NCI-H2029 (cell line): ENCODE data around the gene PRSS27.

Experiments used
- DNase-seq: peaks from one replicate; lab custom pipeline; 2025; lab: John Stamatoyannopoulos, UW

PRSS27 gene

DNA sequence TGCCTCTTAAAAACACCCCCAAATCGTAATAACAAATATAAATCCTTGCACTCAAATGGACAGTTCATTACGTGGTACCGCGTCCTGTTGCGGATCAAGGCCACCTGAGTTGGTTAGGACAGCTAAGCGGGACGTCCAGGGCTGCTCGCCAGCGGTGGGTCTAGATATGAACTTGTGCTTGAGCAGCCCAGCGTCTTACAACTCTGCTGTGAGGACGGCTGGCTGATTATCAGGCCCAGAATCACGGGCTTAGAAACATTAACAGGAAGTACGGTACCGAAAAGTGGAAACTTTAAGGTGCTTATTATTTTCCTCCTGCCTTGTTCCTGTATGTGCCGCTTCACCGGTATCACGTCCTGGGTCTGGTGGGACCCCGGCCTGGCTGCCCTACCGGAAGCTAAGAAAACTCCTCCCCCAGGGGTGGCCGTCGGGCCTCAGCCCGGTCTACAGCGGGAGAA is 31.6 kb upstream of the PRSS27 start:
- DNase-seq: peak; percentile 60

DNA sequence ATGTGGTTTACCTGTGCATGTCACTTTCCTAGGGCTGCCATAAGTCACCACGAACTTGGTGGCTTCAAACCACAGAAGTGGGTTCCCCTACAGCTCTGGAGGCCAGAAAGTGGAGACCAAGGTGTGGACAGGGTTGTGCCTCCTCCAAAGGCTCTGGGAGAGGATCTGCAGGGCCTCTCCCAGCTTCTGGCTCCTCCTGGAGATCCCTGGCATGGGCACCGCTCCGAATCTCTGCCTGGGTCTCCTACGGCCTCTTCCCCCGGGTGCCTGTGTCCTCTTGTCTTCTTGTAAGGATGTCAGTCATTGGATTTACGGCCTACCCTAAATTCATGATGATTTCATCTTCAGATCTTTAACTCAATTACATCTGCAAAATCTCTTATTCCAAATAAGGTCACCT is 29.9 kb upstream of the PRSS27 start:
- DNase-seq: no peak

DNA sequence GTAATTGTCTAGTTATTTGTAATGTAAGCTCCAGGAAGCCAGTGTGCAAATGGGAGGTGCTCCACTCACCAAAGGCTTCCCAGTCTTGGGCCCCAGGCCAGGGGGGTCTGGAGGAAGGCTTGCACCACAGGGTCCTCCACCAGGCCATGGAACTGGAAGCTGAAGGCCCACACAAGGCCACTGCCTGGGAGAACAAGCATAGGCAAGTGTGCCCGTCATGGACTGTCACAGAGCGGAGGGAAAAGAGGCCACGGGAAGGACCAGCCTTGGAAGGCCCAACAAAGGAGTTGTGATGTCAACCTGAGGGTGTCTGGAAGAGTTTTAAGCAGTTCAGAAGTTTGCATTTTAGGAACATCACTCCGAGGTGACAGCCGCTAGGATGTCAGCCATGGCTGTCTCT is 29.5 kb upstream of the PRSS27 start:
- DNase-seq: peak; percentile 65

DNA sequence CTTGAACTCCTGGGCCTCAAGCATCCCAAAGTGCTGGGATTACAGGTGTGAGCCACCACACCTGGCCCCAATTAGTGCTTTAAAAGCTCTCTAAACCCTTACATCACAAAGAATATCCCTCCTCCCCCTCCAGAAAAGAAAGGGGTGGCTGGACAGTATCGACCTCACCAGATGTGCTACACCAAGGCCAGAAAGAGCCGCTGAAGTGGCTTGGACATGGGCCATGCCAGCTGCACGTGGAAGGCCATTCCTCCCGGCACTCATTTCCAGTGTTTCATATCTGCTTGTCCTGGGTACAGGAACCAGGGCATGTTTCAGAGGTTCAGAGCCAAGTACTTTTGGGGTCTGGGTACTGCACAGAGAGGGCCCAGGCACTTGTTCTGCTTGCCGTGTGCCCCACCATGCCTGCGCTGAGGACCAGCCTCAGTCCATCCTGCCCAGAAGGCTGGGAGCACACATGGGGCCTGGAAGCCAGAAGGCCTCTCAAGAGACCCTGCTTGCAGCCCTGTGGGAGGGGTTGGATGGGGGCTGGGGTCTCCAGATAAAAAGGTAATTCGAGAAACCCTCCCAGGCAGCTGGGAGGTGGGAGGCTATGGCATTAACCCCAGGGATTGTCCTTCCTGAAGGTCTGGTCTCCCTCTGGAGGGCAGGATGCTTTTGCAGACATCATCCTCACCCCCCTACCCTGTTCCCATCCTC is 28.9 kb upstream of the PRSS27 start:
- peak; percentile 93 for DNase-seq

DNA sequence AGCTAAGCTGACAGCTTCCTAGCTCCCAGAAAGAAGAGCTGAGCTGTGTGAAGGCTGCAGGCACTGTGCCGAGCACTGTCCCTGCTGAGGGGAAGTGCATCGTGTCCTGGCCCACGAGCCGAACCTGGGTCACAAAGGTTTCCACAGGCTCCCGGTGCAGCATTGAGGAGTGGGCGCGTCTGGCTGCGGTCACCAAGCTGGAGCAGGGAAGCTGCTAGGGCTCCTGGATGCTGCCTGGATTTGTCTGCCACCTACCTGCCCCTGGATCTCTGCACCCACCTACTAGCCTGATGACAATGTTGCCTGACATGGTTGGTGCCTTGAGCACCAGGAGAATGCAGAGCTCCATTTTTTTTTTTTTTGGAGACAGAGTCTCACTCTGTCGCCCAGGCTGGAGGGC is 25.9 kb upstream of the PRSS27 start:
- DNase-seq: no peak

DNA sequence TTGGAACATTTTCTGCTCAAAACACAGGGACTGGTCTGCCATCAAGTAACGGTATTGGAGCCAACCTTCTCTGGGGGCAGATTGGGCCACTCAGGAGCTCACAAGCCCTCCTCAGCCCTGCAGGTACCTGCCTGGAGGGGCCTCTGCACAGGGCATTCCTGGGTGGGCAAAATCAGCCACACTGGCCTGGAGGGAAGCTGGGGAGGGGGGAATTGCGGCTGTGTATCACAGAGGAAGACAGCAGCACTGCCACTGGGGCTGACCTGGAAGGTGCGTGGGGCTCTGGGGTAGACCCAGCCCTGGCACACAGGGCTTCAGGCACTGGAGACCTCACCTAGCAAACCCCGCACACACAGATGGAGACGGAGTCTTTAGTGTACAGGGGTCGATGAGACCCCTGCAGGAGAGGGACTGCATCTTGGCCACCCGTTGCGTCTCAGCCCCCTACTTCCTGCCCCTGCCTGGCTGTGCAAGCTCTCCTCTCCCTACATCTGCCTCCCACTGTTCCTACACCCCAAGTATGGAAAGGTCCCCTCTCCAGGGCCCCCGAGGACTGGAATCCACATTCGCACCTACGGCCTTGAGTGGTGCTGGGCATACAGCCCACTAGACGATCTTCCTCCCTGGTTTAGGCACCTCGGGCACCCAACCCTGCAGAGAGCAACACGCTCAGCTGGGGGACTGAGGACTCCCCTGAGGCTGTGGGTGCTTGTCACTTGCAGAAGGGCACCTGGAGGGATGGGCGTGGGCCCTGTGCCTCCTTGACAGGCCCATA is 25.3 kb upstream of the PRSS27 start:
- DNase-seq: no peak

DNA sequence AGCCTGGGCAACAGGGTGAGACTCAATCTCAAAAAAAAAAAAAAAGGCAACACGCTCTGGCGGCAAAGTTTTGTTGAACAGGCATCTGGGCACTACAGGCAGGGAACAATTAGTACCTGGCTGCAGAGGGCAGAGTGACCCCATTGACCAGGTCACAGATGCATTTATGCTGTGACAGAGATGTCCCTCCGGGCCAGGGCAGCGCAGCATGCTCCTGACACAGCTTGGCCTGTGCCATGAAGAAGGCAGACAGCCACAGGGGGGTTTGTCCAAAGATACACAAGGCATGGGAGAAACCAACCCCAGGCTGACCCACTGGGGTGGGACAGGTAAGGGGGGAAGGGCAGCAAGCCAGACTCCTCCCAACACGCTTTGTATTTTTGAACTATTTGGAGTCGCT is 24.7 kb upstream of the PRSS27 start:
- DNase-seq: no peak

DNA sequence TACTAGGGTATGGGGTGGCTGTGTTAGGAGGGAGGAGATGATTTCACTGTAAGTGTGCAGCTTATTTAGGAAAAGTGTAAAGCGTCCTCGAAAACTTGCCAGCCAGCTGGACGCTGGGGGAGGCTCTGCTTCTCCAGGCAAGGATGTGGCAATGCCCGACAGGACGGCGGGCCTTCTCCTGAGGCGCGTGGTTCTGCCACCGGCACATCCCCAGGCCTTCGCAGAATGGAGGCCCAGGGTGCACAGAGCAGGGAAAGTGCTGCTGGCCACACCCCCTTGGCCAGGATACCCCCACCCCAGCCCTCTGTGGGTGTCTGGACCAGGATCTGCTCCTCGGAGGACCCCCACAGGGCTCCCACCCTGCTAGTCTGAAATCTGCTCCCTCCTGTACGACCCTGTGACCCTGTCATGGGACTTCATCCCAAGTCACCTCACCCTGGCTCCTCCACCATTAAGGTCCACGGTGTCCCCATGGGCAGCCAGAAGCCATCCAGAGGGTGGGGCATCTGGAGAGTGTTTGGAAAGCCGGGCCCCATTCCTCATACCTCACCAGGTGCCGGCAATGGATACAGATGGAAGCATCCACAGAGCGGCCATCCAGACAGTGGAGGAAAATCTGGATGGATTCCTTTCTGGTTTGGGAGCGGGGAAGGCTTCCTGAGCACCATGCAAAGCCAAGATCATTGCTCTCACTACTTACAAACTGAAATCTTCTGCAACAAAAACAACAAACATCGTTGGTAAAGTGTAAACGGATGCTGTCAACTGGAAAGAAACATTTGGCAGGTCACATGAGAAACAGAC is 23.2 kb upstream of the PRSS27 start:
- DNase-seq: no peak

DNA sequence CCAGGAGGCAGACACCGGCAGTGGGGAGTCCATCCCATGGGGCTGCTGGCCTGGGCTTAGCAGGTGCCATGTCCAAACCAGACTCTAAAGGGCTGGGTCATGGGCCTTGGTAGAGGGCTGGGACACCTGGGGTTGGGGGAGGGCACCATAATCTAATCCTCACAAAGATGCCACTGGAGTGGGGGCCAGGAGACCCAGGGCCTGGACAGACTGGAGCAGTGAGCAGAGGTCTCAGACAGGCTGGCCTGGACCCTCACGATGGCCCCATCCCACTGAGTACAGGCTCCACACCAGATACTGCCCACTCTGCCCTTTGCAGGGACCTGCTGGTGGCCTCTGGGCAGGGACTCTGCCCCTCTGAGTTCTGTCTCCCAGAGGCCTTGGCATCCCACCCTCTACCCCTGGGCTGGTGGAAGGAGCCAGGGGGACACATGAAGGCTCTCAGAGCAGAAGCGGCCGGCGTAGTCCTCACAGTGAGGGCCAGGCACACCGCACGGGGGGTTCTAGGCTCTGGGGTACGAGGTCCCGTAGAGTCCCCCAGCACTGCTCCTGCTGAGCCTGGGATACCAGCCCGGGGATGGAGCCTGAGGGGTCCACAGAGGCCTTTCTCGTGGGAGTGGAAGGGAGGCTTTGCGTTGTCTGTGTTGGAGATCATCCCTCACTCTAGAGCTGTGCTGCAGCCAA is 22.4 kb upstream of the PRSS27 start:
- DNase-seq: no peak

DNA sequence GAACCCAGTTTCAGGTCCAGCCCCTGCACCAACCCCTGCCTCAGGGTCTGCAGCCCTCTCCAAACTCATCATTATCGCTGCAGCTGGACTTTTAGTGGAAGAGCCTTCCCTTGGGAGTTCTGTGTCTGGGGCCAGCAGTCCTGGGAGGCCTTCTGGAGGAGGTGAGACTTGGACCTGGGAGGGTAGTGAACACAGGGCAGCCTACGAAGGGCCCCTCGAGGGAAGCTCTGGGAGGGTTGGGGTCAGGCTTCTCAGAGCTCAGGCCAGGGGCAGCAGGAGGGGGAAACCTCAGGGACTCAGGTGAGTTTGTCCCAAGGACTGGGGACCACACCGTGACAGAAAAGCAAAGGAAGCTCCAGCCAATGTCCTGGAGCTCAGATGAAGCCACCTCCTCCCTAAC is 21.1 kb upstream of the PRSS27 start:
- DNase-seq: no peak

DNA sequence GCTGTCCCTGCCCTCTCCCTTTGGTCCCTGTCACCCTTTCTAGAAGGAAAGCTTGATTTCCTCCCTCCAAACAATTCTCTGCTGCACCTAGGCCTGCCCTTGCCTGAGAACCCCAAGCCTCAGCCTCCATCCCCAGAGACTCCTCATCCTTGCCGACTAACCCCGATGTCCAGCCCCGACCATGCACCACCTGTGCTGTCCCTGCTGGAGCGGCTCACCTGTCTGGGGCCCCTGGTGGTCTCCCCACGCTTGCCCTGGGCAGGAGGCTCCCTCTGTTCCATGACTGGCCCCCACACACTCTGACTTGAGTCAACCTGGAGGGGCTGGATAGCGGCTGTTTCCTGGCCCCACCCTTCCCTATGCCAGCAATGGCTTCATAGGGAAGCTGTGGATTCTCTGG is 20.5 kb upstream of the PRSS27 start:
- DNase-seq: no peak

DNA sequence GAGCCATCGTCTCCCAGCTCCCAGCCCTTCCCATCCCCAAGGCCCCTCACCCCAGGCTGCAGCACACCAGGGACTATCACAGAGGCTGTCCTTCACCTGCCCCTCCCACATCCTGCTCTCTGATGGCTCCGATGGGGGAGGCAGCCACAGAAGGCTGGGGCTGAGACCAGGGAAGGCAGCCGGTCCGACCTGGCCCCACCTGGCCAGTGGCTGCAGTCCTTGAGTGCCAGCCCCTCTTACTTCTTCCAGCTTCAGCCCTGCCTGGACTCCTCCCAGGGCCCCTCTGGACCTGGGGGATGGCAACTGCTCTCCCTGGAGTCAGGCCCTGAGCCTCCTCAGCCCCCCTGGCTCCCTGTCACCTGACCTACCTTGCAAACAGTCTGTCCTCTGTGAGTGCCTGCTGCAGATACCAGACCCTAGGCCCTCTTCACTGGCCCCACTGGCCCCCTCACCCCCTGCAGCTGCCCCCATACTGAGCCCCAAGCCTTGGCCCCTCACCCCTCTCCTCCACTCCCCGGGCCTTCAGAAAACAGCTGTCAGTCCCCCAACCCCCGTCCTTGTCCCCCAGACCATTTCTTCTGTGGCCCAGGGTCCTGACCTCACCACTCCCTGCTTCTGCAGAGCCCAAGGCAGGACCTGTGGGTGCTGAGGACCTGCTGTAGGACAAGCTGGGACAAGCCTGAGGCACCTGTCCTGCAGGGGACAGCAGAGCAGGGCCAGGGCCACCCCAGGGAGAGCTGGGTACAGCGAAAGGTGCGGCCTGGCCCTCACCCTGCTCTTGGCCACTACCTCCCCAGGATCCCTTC is 19.8 kb upstream of the PRSS27 start:
- no peak for DNase-seq

DNA sequence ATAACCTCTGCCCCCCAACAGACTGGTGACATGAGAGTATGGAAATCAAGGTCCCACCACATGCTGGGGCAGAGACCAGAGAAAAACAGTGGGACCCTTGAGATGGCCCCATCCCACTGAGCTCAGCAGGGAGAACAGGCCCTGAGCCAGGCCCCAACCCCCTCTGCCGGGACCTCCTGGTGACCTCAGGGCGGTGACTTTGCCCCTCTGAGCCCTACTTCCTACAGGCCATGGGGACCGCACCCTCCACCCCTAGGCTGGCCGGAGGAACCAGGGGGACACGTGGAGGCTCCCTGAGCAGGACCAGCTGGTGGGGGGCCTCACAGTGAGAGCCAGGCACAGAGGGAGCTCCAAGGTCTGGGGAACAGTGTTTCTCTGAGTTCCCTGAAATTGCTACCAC is 18.6 kb upstream of the PRSS27 start:
- no peak for DNase-seq

DNA sequence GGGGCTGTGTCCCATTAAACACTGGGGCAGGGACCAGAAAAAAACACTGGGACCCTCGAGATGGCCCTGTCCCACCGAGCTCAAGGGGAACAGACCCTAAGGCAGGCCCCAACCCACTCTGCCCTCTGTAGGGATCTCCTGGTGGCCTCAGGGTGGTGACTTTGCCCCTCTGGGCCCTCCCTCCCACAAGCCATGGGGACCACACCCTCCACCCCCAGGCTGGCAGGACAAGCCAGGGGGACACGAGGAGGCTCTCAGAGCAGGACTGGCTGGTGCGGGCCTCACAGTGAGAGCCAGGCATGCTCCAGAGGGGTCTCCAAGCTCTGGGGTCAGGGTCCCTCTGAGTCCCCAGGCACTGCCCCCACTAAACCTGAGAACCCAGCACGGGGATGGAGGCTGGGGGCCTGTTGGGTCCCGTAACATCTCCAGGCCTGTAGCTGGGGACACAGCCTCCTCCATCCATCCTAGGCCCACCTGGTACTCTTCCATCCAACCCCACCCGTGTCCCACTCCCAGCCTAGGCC is 17.9 kb upstream of the PRSS27 start:
- DNase-seq: no peak

DNA sequence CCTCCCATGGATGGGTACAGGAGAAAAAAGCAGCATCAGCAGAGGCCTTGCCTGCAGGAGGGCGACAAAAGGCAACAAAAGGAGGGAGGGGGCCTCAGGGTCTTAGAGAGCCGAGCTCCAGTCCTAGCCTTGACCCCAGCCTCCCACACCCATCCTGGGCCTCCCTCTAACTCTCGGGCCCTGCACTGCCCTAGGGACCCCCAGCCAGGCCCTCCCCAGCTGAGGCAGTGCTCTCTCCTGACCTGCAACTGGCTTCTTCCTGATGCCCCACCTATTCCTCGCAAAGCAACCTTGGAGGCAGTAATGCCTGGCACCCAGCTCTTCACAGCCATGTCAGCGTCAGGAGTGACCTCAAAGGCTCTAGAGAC is 17.2 kb upstream of the PRSS27 start:
- DNase-seq: no peak

DNA sequence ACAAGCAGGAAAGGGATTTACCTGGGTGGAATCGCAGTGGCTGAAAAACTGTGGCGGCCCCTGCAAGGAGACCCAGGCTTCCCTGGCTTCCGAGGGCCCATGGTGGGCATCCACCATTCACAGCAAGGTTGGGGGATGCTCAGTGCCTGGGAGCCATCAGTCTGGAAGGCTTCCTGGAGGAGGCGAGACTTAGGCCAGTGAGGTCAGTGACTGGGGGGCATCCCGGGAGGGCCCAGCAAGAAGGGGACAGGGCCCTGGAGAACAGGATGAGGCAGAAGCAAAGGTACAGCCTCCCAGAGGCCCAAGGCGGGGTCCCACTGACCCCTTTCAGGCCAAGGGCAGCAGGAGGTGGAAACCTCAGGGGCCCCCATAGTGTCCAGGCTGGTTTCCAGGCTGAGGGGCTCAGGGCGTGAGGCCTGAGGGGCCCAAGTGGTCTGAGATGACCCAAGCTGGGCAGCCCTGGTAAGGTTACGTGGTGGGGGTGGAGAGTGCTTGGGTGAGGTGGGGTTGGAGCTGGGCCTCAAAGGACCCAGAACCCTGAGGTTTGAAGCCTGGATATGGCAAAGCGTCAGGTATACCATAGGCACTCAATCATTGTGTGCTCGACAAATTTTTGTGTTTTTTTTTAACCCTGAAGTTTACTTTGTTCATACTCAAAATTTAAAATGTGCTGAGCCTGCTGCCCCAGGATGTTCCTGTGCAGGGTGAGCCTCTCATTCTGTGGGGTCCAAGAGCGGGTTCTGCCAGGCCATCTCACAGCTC is 16.6 kb upstream of the PRSS27 start:
- DNase-seq: no peak

DNA sequence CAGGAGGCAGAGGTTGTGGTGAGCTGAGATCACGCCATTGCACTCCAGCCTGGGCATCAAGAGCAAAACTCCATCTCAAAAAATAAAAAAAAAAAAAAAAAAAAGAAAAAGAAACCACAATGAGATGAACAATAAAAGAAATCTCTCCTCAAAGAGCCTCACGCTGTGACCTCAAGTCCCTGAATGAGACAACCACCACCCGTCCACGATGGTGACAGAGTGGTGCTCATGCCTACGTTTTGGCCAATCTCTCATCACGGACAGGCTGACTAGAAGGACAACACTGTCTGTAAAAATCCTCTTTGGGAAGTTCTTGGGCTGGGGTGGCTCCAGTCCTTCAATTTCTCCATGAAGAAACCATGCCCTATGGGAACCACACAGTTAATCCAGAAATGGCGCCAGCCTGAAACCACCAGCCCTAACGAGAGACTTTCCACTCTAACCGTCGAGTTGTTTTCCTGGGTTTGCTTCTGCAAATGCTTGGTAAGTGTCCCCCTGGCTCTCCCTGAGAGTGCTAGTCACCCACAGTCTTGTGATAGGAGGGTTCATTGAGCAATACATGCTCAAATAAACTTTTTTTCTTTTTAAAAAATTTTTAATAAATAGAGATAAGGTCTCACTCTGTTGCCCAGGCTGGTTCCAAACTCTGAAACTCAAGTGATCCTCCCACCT is 15.0 kb upstream of the PRSS27 start:
- no peak for DNase-seq

DNA sequence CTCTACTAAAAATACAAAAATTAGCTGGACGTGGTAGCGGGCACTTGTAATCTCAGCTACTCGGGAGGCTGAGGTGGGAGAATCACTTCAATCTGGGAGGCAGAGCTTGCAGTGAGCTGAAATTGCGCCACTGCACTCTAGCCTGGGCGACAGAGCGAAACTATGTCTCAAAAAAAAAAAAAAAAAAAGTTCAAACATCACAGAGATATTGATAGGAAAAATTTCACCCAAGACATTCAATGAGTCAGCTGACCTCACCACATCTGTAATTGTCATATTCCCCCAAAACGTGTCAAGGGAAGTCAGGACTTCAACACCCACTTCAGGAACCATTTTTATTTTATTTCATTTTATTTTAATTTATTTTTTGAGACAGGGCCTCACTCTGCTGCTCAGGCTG is 8.0 kb upstream of the PRSS27 start:
- DNase-seq: no peak

DNA sequence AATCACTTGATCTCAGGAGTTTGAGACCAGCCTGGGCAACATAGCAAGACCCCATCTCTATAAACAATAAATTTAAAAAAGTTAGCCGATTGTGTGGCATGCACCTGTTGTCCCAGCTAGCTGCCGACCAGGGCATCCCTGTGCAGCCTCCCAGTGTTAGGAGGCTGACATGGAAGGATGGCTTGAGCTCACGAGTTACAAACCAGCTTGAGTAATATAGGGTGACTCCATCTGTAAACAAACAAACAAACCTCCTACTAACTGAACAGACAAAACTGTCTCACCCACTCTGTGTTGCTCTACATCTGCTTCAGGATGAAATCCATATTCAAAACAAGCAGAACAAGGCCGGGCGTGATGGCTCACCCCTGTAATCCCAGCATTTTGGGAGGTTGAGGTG is 6.9 kb upstream of the PRSS27 start:
- no peak for DNase-seq

DNA sequence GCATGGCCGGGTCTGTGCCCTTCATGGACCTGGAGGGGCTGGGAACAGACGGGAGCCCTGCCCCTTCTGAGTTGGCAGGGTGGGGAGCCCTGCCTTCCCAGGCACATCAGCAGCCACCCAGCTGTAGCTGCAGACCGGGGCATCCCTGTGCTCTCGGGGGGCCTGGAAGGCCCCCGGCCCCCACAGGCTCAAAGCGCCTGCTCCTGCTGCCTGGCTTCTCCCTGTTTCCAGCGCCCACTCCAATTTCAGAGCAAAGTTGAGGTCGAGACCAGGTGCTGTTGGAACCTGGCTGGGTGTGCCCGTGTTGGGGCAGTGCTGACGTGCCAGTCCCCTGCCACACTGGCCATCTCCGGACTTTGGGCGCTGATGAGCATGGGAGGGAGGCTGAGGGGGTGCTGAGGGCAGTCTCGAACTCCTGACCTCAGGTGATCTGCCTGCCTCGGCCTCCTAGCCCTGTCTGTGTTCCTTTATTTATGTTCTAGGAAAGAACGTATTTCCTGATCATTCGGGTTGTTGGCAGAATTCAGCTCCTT is 4.9 kb upstream of the PRSS27 start:
- no peak for DNase-seq
